ENCODE data around the gene YWHAE. TPM values are rescaled to one million over a fixed set of nuclear protein-coding genes. Genes with fewer than 3 reads are reported as not detected.
"Not testable (repeated sequence)": the region's sequence is repeated elsewhere in the genome, so short reads cannot be mapped to it uniquely, and the experiment has no call there.

YWHAE gene
- total RNA-seq, 1 donor from 2014 or later = 1,032 TPM

DNA sequence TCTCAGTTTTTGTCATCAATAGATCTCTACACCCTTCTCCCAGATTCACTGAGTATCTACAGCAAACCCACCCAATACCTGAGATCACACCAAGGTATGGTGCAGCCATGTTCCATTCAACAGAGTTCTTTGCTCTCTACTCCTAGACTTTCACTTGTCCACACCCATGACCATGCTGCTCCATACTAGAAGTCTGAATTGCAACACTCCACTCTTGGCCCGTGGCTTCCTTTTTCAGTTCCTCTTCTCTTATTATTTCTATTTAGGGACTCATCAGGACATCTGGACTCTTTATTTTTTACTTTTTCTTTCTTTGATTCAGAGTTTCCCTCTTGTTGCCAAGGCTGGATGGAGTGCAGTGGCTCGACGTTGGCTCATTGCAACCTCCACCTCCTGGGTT, 37.1 kb downstream of the YWHAE start:
- no peak for TF ChIP-seq CTCF (IDR thresholded peaks at IDR 0.05; ENCODE audit: insufficient read depth, low read length, poor library complexity, severe bottlenecking)
- H3K4me3 ChIP-seq (ENCODE audit: low read depth, low read length) = no peak overlapping the region
- no peaks in the 10 kb centered on the region for H3K27me3 ChIP-seq (ENCODE audit: control insufficient read depth, insufficient read depth, low read length)
- H3K36me3 ChIP-seq (ENCODE audit: control insufficient read depth, insufficient read depth, low read length) = no peaks in the 10 kb centered on the region
- DNase-seq (ENCODE audit: low read depth) = no peak

DNA sequence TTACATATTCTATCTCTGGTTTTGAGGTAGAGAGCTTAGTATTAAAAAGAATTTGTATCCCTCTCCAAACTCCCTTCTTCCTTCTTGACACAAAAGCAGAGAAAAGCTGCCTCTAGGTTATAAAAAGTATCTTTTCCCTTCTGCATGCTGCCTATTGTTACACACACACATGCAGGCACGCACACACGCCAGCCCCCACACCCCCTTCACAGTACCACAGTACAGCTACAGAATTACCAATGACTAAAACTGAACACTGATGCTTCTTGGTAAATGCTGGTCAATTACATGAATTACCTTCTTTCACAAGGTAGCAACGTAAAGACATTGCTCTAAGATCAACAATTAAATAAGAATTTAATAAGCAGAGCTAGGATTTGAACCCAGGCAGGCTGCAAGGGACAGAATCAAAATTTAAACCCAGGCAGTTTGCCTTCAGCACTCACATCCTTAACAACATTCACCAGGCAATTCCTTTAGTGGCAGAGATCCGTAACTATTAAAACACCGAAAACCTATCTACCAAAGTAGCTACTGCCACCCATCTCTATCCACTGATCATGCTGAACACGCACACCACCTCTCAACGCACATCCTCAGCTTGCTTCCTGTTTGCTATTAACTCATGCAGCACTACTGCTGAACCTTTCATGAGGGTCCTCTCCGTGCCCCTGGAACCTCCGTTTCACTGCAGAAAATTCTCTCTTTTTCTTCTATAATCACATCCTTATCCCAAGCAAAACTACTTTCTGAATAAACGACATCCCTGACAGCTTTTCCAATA, 37.8 kb downstream of the YWHAE start:
- no peak for TF ChIP-seq CTCF (IDR thresholded peaks at IDR 0.05; ENCODE audit: insufficient read depth, low read length, poor library complexity, severe bottlenecking)
- no peak for DNase-seq (ENCODE audit: low read depth)
- Histone ChIP-seq H3K36me3 (ENCODE audit: control insufficient read depth, insufficient read depth, low read length) (no peaks in the 10 kb centered on the region), H3K27me3 (ENCODE audit: control insufficient read depth, insufficient read depth, low read length) (no peaks in the 10 kb centered on the region), H3K4me3 (ENCODE audit: low read depth, low read length) (no peak overlapping the region)

- Histone ChIP-seq H3K27me3 (ENCODE audit: control insufficient read depth, insufficient read depth, low read length) (no peaks in the 10 kb centered on the region), H3K36me3 (ENCODE audit: control insufficient read depth, insufficient read depth, low read length) (no peaks in the 10 kb centered on the region), H3K4me3 (ENCODE audit: low read depth, low read length) (no peak overlapping the region)
- no peak for TF ChIP-seq CTCF (IDR thresholded peaks at IDR 0.05; ENCODE audit: insufficient read depth, low read length, poor library complexity, severe bottlenecking)
- no peak for DNase-seq (ENCODE audit: low read depth)
Measured at GRCh38 chr17:1360975-1361374, 39.0 kb downstream of the YWHAE start.

DNA sequence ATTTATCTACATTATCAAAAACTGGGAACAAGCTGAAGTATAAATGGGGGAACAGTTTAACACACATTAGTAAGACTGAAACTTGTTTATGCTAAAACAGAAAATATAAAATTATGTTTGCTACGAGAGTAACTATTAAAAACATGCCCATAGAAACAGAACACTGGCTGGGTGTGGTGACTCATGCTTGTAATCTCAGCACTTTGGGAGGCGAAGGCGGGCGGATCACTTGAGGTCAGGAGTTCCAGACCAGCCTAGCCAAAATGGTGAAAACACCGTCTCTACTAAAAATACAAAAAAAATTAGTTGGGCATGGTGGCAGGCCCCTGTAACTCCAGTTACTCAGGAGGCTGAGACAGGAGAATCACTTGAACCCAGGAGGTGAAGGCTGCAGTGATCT, 39.7 kb downstream of the YWHAE start:
- not testable (repeated sequence) for H3K36me3 ChIP-seq (ENCODE audit: control insufficient read depth, insufficient read depth, low read length); H3K27me3 ChIP-seq (ENCODE audit: control insufficient read depth, insufficient read depth, low read length); H3K4me3 ChIP-seq (ENCODE audit: low read depth, low read length); DNase-seq (ENCODE audit: low read depth)

DNA sequence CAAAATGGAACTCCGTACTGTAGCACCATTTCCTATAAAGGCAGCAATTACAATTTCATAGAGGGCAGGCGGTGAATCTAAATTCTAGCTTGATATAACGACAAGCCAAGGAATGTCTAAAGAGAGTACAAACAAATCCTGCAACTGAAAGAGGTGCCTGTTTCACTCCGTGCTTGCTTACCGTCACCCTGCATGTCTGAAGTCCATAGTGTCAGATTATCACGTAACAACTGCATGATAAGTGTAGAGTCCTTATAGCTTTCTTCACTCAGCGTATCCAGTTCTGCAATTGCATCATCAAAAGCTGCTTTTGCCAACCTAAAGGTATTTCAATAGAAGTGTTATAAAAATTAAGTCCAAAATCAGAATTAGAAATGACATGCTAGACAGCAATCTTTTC, 46.0 kb downstream of the YWHAE start:
- H3K27me3 ChIP-seq (ENCODE audit: control insufficient read depth, insufficient read depth, low read length) = no peaks in the 10 kb centered on the region
- H3K4me3 ChIP-seq (ENCODE audit: low read depth, low read length) = no peak overlapping the region
- no peak for DNase-seq (ENCODE audit: low read depth)
- no peaks in the 10 kb centered on the region for H3K36me3 ChIP-seq (ENCODE audit: control insufficient read depth, insufficient read depth, low read length)
- TF ChIP-seq CTCF (IDR thresholded peaks at IDR 0.05; ENCODE audit: insufficient read depth, low read length, poor library complexity, severe bottlenecking) = no peak

DNA sequence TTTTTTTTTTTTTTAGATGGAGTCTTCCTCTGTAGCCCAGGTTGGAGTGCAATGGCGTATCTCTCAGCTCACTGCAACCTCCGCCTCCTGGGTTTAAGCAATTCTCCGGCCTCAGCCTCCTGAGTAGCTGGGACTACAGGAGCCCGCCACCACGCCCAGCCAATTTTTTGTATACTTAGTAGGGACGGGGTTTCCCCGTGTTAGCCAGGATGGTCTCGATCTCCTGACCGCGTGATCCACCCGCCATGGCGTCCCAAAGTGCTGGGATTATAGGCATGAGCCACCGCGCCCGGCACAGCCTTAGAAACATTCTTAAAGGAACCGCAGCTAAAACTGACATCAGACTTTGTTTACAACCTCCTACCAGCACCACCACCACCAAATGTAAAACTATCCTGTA, 47.5 kb downstream of the YWHAE start:
- H3K27me3 ChIP-seq (ENCODE audit: control insufficient read depth, insufficient read depth, low read length); DNase-seq (ENCODE audit: low read depth); H3K36me3 ChIP-seq (ENCODE audit: control insufficient read depth, insufficient read depth, low read length); H3K4me3 ChIP-seq (ENCODE audit: low read depth, low read length): not testable (repeated sequence)

GRCh38 chr17:1351971-1352370, 48.1 kb downstream of the YWHAE start:
- H3K4me3 ChIP-seq (ENCODE audit: low read depth, low read length) = no peak overlapping the region
- no peak for DNase-seq (ENCODE audit: low read depth)
- peaks cover 2% of the 10 kb centered on the region for H3K36me3 ChIP-seq (ENCODE audit: control insufficient read depth, insufficient read depth, low read length)
- TF ChIP-seq CTCF (IDR thresholded peaks at IDR 0.05; ENCODE audit: insufficient read depth, low read length, poor library complexity, severe bottlenecking) = no peak
- no peaks in the 10 kb centered on the region for H3K27me3 ChIP-seq (ENCODE audit: control insufficient read depth, insufficient read depth, low read length)

Measured in kidney epithelial cell (primary cell).